Aorta (tissue), 5 donors: ENCODE data around the gene CTIF. TPM values are rescaled to one million over a fixed set of nuclear protein-coding genes. Genes with fewer than 3 reads are reported as not detected.

Source experiments
- ATAC-seq: fragments of 200-7000 bp; cut with Tn5 transposase; one replicate; pipeline ENCODE4 v1.9.1; 2022; ENCODE audit warnings: moderate library complexity; ENCODE audit not compliant: low FRiP score
- DNase-seq, 2 donors: peaks; one replicate each; pipeline ENCODE4 v3.0.0-alpha.2; 2020
- H3K27ac ChIP-seq, 2 donors: one replicate each; pipeline ENCODE4 v1.5.1; 2013; ENCODE audit warnings: low read length in 2 of 2, mild to moderate bottlenecking in 2 of 2, moderate library complexity in 2 of 2, control low read depth in 1 of 2, inconsistent platforms in 1 of 2, low read depth in 1 of 2
- H3K27me3 ChIP-seq, 2 donors: one replicate each; pipeline ENCODE4 v1.6.1; 2013; ENCODE audit warnings: control low read depth in 1 of 2, low read length in 1 of 2, mild to moderate bottlenecking in 1 of 2, moderate library complexity in 1 of 2; ENCODE audit not compliant: insufficient read depth in 2 of 2, control insufficient read depth in 1 of 2
- H3K36me3 ChIP-seq, 2 donors: one replicate each; pipeline ENCODE4 v1.6.1; 2013; ENCODE audit warnings: control low read depth in 1 of 2, low read length in 1 of 2, mild to moderate bottlenecking in 1 of 2; ENCODE audit not compliant: insufficient read depth in 2 of 2, control insufficient read depth in 1 of 2
- H3K4me1 ChIP-seq, 2 donors: one replicate each; pipeline ENCODE4 v1.6.1; 2013; ENCODE audit warnings: low read length in 2 of 2, control low read depth in 1 of 2, mild to moderate bottlenecking in 1 of 2, moderate library complexity in 1 of 2; ENCODE audit not compliant: insufficient read depth in 2 of 2, control insufficient read depth in 1 of 2
- H3K4me3 ChIP-seq, 2 donors: one replicate each; pipeline ENCODE4 v1.5.1; 2013; ENCODE audit warnings: low read length in 2 of 2, control low read depth in 1 of 2, mild to moderate bottlenecking in 1 of 2
- H3K9me3 ChIP-seq: one replicate; pipeline ENCODE4 v1.6.1; 2013; ENCODE audit warnings: mild to moderate bottlenecking, low read length; ENCODE audit not compliant: control insufficient read depth
- WGBS, 2 donors: extraction: QIAGEN DNeasy Blood & Tissue Kit; methylation state at CpG; one replicate each; pipeline ENCODE4 v1.1.7; 2013; 5-methylcytosine and 5-hydroxymethylcytosine counted together
- intact Hi-C, 2 donors: fragments of 100-400 bp; cut with DNase I; formaldehyde crosslinking; loops; one replicate each; pipeline versions ENCODE4 v1.14.2 to v1.15.0; 2022
- polyA plus RNA-seq, 2 donors: library from polyadenylated mRNA; stranded (reverse); fragments of 200-250 nt; gene quantifications; one replicate each; pipeline ENCODE4 v1.2.3, GENCODE V29; 2013
- total RNA-seq, 2 donors: library from RNA; stranded (reverse); fragmentation: NEBNext Ultra II Directional; extraction: Animal tissue kit (Norgen Biotek cat#: 25700); gene quantifications; one replicate each; pipeline ENCODE4 v1.2.1, GENCODE V29; 2021
- donor health status: healthy with polysubstance abuse.
- donor health status: Bipolar disorder and iron deficiency.
- donor health status: DM: no; HTN: no; CAD: no.
- donor health status: DM: no; HTN: no; CAD: no.
- donor health status: DM: yes; HTN: yes; CAD: no.

The CTIF gene
- total and polyA plus RNA-seq, 4 donors = 14.4 to 113 (median 93.4) TPM

GRCh38 chr18:48544661-48545415, 6.0 kb downstream of the CTIF start:
- Histone ChIP-seq H3K36me3 (no peaks in the 10 kb centered on the region), H3K9me3 (no peaks in the 10 kb centered on the region), H3K27ac (peak overlapping the region in 1 of 2 donors; percentile 22), H3K27me3 (no peaks in the 10 kb centered on the region), H3K4me1 (peaks cover 1 to 6% of the 10 kb centered on the region in 2 donors), H3K4me3 (no peak overlapping the region)
- WGBS, 2 donors = 94 to 95% methylated on average over 16 of the region's 16 CpGs
- DNase-seq = peak in 1 of 2 donors; percentile 40
- no peak for ATAC-seq
- intact Hi-C loops = loop anchor here (5.0 kb wide), 4 partner anchors 47 to 117 kb away; no protein-coding TSS in a partner anchor

- H3K27ac ChIP-seq = no peak overlapping the region
Measured at GRCh38 chr18:48545757-48546321, 7.0 kb downstream of the CTIF start.

GRCh38 chr18:48546396-48546795, 7.6 kb downstream of the CTIF start:
- Histone ChIP-seq H3K9me3 (no peaks in the 10 kb centered on the region), H3K36me3 (no peaks in the 10 kb centered on the region), H3K4me3 (no peak overlapping the region), H3K4me1 (peaks cover 1 to 6% of the 10 kb centered on the region in 2 donors), H3K27me3 (no peaks in the 10 kb centered on the region), H3K27ac (peak overlapping the region in 1 of 2 donors; percentile 27)
- ATAC-seq = no peak
- intact Hi-C loops = loop anchor here (5.0 kb wide), 2 partner anchors 66 to 116 kb away; no protein-coding TSS in a partner anchor
- DNase-seq = peak in 1 of 2 donors; percentile 57
- WGBS, 2 donors = 25 to 31% methylated on average over 6 of the region's 6 CpGs

More at GRCh38 chr18:48545757-48546321, 7.0 kb downstream of the CTIF start:
- intact Hi-C loops = loop anchor here (5.0 kb wide), 2 partner anchors 66 to 116 kb away; no protein-coding TSS in a partner anchor
- WGBS, 2 donors = 6 to 10% methylated on average over 12 of the region's 12 CpGs
- DNase-seq (peak; percentile 73 to 90), ATAC-seq (no peak)
- Histone ChIP-seq H3K4me3 (no peak overlapping the region), H3K9me3 (no peaks in the 10 kb centered on the region), H3K4me1 (peaks cover 1 to 6% of the 10 kb centered on the region in 2 donors), H3K36me3 (no peaks in the 10 kb centered on the region), H3K27me3 (no peaks in the 10 kb centered on the region)

- intact Hi-C loops = loop anchor here (5.0 kb wide), 2 partner anchors 65 to 115 kb away; no protein-coding TSS in a partner anchor
Measured at GRCh38 chr18:48547531-48547981, 8.7 kb downstream of the CTIF start.

GRCh38 chr18:48548011-48548771, 9.4 kb downstream of the CTIF start:
- WGBS, 2 donors = 57 to 62% methylated on average over 8 of the region's 8 CpGs
- DNase-seq (peak in 1 of 2 donors; percentile 76), ATAC-seq (peak; percentile 52)
- H3K4me3 ChIP-seq = no peak overlapping the region
- H3K27me3 ChIP-seq = no peaks in the 10 kb centered on the region
- H3K36me3 ChIP-seq = no peaks in the 10 kb centered on the region
- intact Hi-C loops = loop anchor here (5.0 kb wide), 2 partner anchors 64 to 114 kb away; no protein-coding TSS in a partner anchor
- peak overlapping the region in 1 of 2 donors; percentile 33 for H3K27ac ChIP-seq
- no peaks in the 10 kb centered on the region for H3K9me3 ChIP-seq
- peaks cover 1 to 6% of the 10 kb centered on the region in 2 donors for H3K4me1 ChIP-seq

More at GRCh38 chr18:48547531-48547981, 8.7 kb downstream of the CTIF start:
- H3K27ac ChIP-seq = peak overlapping the region in 1 of 2 donors; percentile 19
- DNase-seq (peak in 1 of 2 donors; percentile 14), ATAC-seq (no peak)
- 86 to 89% methylated on average over 9 of the region's 9 CpGs for WGBS, 2 donors
- H3K36me3 ChIP-seq = no peaks in the 10 kb centered on the region
- H3K27me3 ChIP-seq = no peaks in the 10 kb centered on the region
- peaks cover 1 to 6% of the 10 kb centered on the region in 2 donors for H3K4me1 ChIP-seq
- H3K4me3 ChIP-seq = no peak overlapping the region
- no peaks in the 10 kb centered on the region for H3K9me3 ChIP-seq

- no peak overlapping the region for H3K27ac ChIP-seq
Measured at GRCh38 chr18:48548921-48549320, 10.1 kb downstream of the CTIF start.

GRCh38 chr18:48550101-48550729, 11.4 kb downstream of the CTIF start:
- Histone ChIP-seq H3K4me1 (peaks cover 1 to 6% of the 10 kb centered on the region in 2 donors), H3K27me3 (no peaks in the 10 kb centered on the region), H3K27ac (no peak overlapping the region), H3K9me3 (no peaks in the 10 kb centered on the region), H3K36me3 (no peaks in the 10 kb centered on the region), H3K4me3 (no peak overlapping the region)
- DNase-seq (peak in 1 of 2 donors; percentile 21), ATAC-seq (no peak)
- intact Hi-C loops = no loop called here
- WGBS, 2 donors = 86 to 95% methylated on average over 2 of the region's 2 CpGs

More at GRCh38 chr18:48548921-48549320, 10.1 kb downstream of the CTIF start:
- intact Hi-C loops = loop anchor here (5.0 kb wide), 2 partner anchors 63 to 113 kb away; no protein-coding TSS in a partner anchor
- Histone ChIP-seq H3K9me3 (no peaks in the 10 kb centered on the region), H3K36me3 (no peaks in the 10 kb centered on the region), H3K27me3 (no peaks in the 10 kb centered on the region), H3K4me1 (peaks cover 1 to 6% of the 10 kb centered on the region in 2 donors), H3K4me3 (no peak overlapping the region)
- WGBS, 2 donors = 80 to 91% methylated on average over 4 of the region's 4 CpGs
- peak in 1 of 2 donors; percentile 7 for DNase-seq
- no peak for ATAC-seq

- no peaks in the 10 kb centered on the region for H3K9me3 ChIP-seq
- peaks cover 0 to 3% of the 10 kb centered on the region in 2 donors for H3K4me1 ChIP-seq
- DNase-seq = peak in 1 of 2 donors; percentile 25
- H3K27me3 ChIP-seq = no peaks in the 10 kb centered on the region
- no peak for ATAC-seq
- WGBS, 2 donors = 94 to 98% methylated on average over 2 of the region's 2 CpGs
- no peaks in the 10 kb centered on the region for H3K36me3 ChIP-seq
- H3K27ac ChIP-seq = no peak overlapping the region
- H3K4me3 ChIP-seq = no peak overlapping the region
- intact Hi-C loops = no loop called here
Measured at GRCh38 chr18:48551100-48551499, 12.3 kb downstream of the CTIF start.
